Glutamatergic neuron (in vitro differentiated cells): ENCODE measurements around the gene SPRY1. TPM values are rescaled to one million over a fixed set of nuclear protein-coding genes. Genes with fewer than 3 reads are reported as not detected.

ENCODE experiments used
- DNase-seq: peaks from one replicate; pipeline ENCODE4 v3.0.0; 2022
- H3K27ac Mint-ChIP-seq: one replicate; pipeline ENCODE4 v1.8.0; 2020; ENCODE audit warnings: mild to moderate bottlenecking, mixed read lengths, inconsistent platforms; ENCODE audit not compliant: unreplicated experiment
- H3K27me3 Mint-ChIP-seq: one replicate; pipeline ENCODE4 v1.8.0; 2020; ENCODE audit warnings: mild to moderate bottlenecking, moderate library complexity, mixed read lengths, inconsistent platforms; ENCODE audit not compliant: unreplicated experiment
- H3K36me3 Mint-ChIP-seq: one replicate; pipeline ENCODE4 v1.8.0; 2020; ENCODE audit warnings: mild to moderate bottlenecking, mixed read lengths, inconsistent platforms; ENCODE audit not compliant: unreplicated experiment
- H3K4me1 Mint-ChIP-seq: one replicate; pipeline ENCODE4 v1.8.0; 2020; ENCODE audit warnings: mild to moderate bottlenecking, low read depth, mixed read lengths, inconsistent platforms; ENCODE audit not compliant: unreplicated experiment
- H3K4me3 Mint-ChIP-seq: one replicate; pipeline ENCODE4 v1.8.0; 2020; ENCODE audit warnings: mild to moderate bottlenecking, mixed read lengths, inconsistent platforms; ENCODE audit not compliant: unreplicated experiment
- H3K9me3 Mint-ChIP-seq: one replicate; pipeline ENCODE4 v1.8.0; 2020; ENCODE audit warnings: mild to moderate bottlenecking, moderate library complexity, mixed read lengths, inconsistent platforms; ENCODE audit not compliant: unreplicated experiment
- CTCF ChIP-seq: fragments of 200-600 bp; sonication (generic); IDR thresholded peaks from one replicate; pipeline ENCODE4 v1.5.0; 2021; ENCODE audit not compliant: partially characterized antibody, unreplicated experiment
- total RNA-seq: library from RNA; stranded (reverse); fragmentation: NEBNext Ultra II Directional; extraction: Animal tissue kit (Norgen Biotek cat#: 25700); gene quantifications from one replicate; pipeline ENCODE4 v1.2.1, GENCODE V29; 2021; ENCODE audit not compliant: unreplicated experiment

SPRY1 gene
- total RNA-seq, 1 donor from 2014 or later, result 17.2 TPM

- Mint-ChIP-seq H3K27me3 (no peaks in the 10 kb centered on the region), H3K9me3 (no peaks in the 10 kb centered on the region), H3K4me1 (peaks cover 10% of the 10 kb centered on the region), H3K27ac (no peak overlapping the region), H3K36me3 (no peaks in the 10 kb centered on the region), H3K4me3 (no peak overlapping the region)
- TF ChIP-seq CTCF, result no peak
- no peak for DNase-seq
These were observed 30.3 kb upstream of the SPRY1 start for GRCh38 chr4:123366144-123366748.

GRCh38 chr4:123378794-123379193 is 17.8 kb upstream of the SPRY1 start:
- H3K27ac Mint-ChIP-seq, result no peak overlapping the region
- H3K9me3 Mint-ChIP-seq, result no peaks in the 10 kb centered on the region
- no peaks in the 10 kb centered on the region for H3K36me3 Mint-ChIP-seq
- no peak for DNase-seq
- TF ChIP-seq CTCF, result no peak
- no peak overlapping the region for H3K4me3 Mint-ChIP-seq
- peaks cover 2% of the 10 kb centered on the region for H3K27me3 Mint-ChIP-seq
- no peaks in the 10 kb centered on the region for H3K4me1 Mint-ChIP-seq

GRCh38 chr4:123379392-123379791 is 17.2 kb upstream of the SPRY1 start:
- Mint-ChIP-seq H3K27me3 (peaks cover 2% of the 10 kb centered on the region), H3K27ac (no peak overlapping the region), H3K9me3 (no peaks in the 10 kb centered on the region), H3K4me1 (no peaks in the 10 kb centered on the region), H3K36me3 (no peaks in the 10 kb centered on the region), H3K4me3 (no peak overlapping the region)
- DNase-seq, result no peak
- no peak for TF ChIP-seq CTCF

GRCh38 chr4:123380728-123381716 is 15.6 kb upstream of the SPRY1 start:
- Mint-ChIP-seq H3K36me3 (no peaks in the 10 kb centered on the region), H3K27me3 (peaks cover 2% of the 10 kb centered on the region), H3K27ac (no peak overlapping the region), H3K9me3 (no peaks in the 10 kb centered on the region), H3K4me1 (no peaks in the 10 kb centered on the region), H3K4me3 (no peak overlapping the region)
- no peak for DNase-seq
- no peak for TF ChIP-seq CTCF

- Mint-ChIP-seq H3K36me3 (no peaks in the 10 kb centered on the region), H3K4me3 (no peak overlapping the region), H3K9me3 (no peaks in the 10 kb centered on the region), H3K27me3 (peaks cover 2% of the 10 kb centered on the region), H3K27ac (no peak overlapping the region), H3K4me1 (no peaks in the 10 kb centered on the region)
- no peak for TF ChIP-seq CTCF
- DNase-seq, result no peak
These were observed 14.6 kb upstream of the SPRY1 start for GRCh38 chr4:123381996-123382395.
